ENCODE results near the gene RBM14.

The RBM14 gene

GRCh38 chr11:66628061-66628603 is 11.7 kb downstream of the RBM14 start:
- CTCF ChIA-PET, result interaction anchor here (0.6 to 1.4 kb wide), 2 partner anchors 10 to 32 kb away, joined by 3 to 4 read pairs; partner anchors contain the start of gene RBM4
- POLR2A ChIA-PET, result interaction anchor here (0.9 to 6.1 kb wide), 3 partner anchors 9 to 11 kb away, joined by 3 to 39 read pairs (median 15); partner anchors contain the start of genes RBM14 and RBM4
- TF ChIP-seq FOXM1 (IDR thresholded peaks at IDR 0.05; ENCODE audit: borderline replicate concordance) (no peak), L3MBTL2 (conservative IDR thresholded peaks at IDR 0.05) (no peak), SUZ12 (IDR thresholded peaks at IDR 0.05) (no peak), TARDBP (IDR thresholded peaks at IDR 0.05) (no peak), FOXK2 (IDR thresholded peaks at IDR 0.05) (no peak), LEF1 (IDR thresholded peaks at IDR 0.05; ENCODE audit: borderline replicate concordance) (no peak), CTBP1 (IDR thresholded peaks at IDR 0.05; ENCODE audit: borderline replicate concordance) (no peak), PKNOX1 (IDR thresholded peaks at IDR 0.05) (no peak), FOXA1 (IDR thresholded peaks at IDR 0.05) (no peak), NFRKB (IDR thresholded peaks at IDR 0.05) (no peak), BHLHE40 (IDR thresholded peaks at IDR 0.05; ENCODE audit: borderline replicate concordance) (no peak), SP1 (IDR thresholded peaks at IDR 0.05) (no peak), ARNT (IDR thresholded peaks at IDR 0.05) (no peak), ZNF384 (IDR thresholded peaks at IDR 0.05) (no peak), HDGF (IDR thresholded peaks at IDR 0.05; ENCODE audit: borderline replicate concordance) (no peak), ELF4 (IDR thresholded peaks at IDR 0.05) (no peak)
- no peak for DNase-seq (ENCODE audit: extremely low spot score)

GRCh38 chr11:66629356-66629755 is 12.9 kb downstream of the RBM14 start:
- TF ChIP-seq HDGF (IDR thresholded peaks at IDR 0.05; ENCODE audit: borderline replicate concordance), result no peak
- no peak for TF ChIP-seq FOXA1 (IDR thresholded peaks at IDR 0.05)
- no peak for TF ChIP-seq NFRKB (IDR thresholded peaks at IDR 0.05)
- TF ChIP-seq PKNOX1 (IDR thresholded peaks at IDR 0.05), result no peak
- no peak for TF ChIP-seq SP1 (IDR thresholded peaks at IDR 0.05)
- no peak for TF ChIP-seq CTBP1 (IDR thresholded peaks at IDR 0.05; ENCODE audit: borderline replicate concordance)
- no peak for TF ChIP-seq BHLHE40 (IDR thresholded peaks at IDR 0.05; ENCODE audit: borderline replicate concordance)
- no peak for TF ChIP-seq FOXK2 (IDR thresholded peaks at IDR 0.05)
- TF ChIP-seq L3MBTL2 (conservative IDR thresholded peaks at IDR 0.05), result no peak
- ChIA-PET POLR2A (interaction anchor here (2.4 to 6.1 kb wide), 3 partner anchors 8 to 12 kb away, joined by 8 to 39 read pairs (median 15); partner anchors contain the start of genes RBM14 and RBM4), CTCF (no interaction called here)
- DNase-seq (ENCODE audit: extremely low spot score), result no peak

DNA sequence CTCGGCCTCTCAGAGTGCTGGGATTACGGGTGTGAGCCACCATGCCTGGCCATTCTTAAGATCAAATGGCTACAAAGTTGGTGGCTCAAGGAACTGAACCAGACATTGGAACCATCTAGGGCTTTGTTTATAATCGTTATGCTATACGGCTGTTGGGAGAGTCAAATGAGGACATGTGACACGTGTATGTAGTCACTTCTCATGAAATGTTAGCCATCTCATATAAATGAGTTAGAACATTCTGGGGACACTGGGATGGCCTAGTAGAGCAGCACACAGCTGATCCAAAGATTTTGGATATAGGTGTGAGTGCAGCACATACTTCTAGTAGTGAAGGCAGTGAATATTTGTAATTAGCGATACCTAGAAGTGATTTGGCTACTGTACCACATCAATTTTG is 15.5 kb downstream of the RBM14 start:
- TF ChIP-seq LEF1 (IDR thresholded peaks at IDR 0.05; ENCODE audit: borderline replicate concordance), result no peak
- TF ChIP-seq FOXA1 (IDR thresholded peaks at IDR 0.05), result no peak
- no peak for TF ChIP-seq ZNF384 (IDR thresholded peaks at IDR 0.05)
- TF ChIP-seq SUZ12 (IDR thresholded peaks at IDR 0.05), result no peak
- no peak for TF ChIP-seq NFRKB (IDR thresholded peaks at IDR 0.05)
- TF ChIP-seq L3MBTL2 (conservative IDR thresholded peaks at IDR 0.05), result no peak
- TF ChIP-seq BHLHE40 (IDR thresholded peaks at IDR 0.05; ENCODE audit: borderline replicate concordance), result no peak
- TF ChIP-seq PKNOX1 (IDR thresholded peaks at IDR 0.05), result no peak
- TF ChIP-seq ELF4 (IDR thresholded peaks at IDR 0.05), result no peak
- TF ChIP-seq TARDBP (IDR thresholded peaks at IDR 0.05), result no peak
- no peak for TF ChIP-seq CTBP1 (IDR thresholded peaks at IDR 0.05; ENCODE audit: borderline replicate concordance)
- TF ChIP-seq FOXM1 (IDR thresholded peaks at IDR 0.05; ENCODE audit: borderline replicate concordance), result no peak
- TF ChIP-seq SP1 (IDR thresholded peaks at IDR 0.05), result no peak
- no peak for TF ChIP-seq ARNT (IDR thresholded peaks at IDR 0.05)
- TF ChIP-seq FOXK2 (IDR thresholded peaks at IDR 0.05), result no peak
- TF ChIP-seq HDGF (IDR thresholded peaks at IDR 0.05; ENCODE audit: borderline replicate concordance), result no peak
- POLR2A ChIA-PET, result interaction anchor here (6.1 kb wide), 1 partner anchor 15 kb away, joined by 39 read pairs; the partner anchor contains the start of gene RBM14

GRCh38 chr11:66632952-66633351 is 16.5 kb downstream of the RBM14 start:
- CTCF ChIA-PET, result no interaction called here
- POLR2A ChIA-PET, result interaction anchor here (1.1 kb wide), 1 partner anchor 41 kb away, joined by 3 read pairs; the partner anchor contains the start of gene CCDC87
- no peak for TF ChIP-seq FOXM1 (IDR thresholded peaks at IDR 0.05; ENCODE audit: borderline replicate concordance)
- no peak for TF ChIP-seq FOXK2 (IDR thresholded peaks at IDR 0.05)
- DNase-seq (ENCODE audit: extremely low spot score), result no peak

More for the DNA sequence above, 15.5 kb downstream of the RBM14 start:
- CTCF ChIA-PET, result no interaction called here
- DNase-seq (ENCODE audit: extremely low spot score), result no peak

DNA sequence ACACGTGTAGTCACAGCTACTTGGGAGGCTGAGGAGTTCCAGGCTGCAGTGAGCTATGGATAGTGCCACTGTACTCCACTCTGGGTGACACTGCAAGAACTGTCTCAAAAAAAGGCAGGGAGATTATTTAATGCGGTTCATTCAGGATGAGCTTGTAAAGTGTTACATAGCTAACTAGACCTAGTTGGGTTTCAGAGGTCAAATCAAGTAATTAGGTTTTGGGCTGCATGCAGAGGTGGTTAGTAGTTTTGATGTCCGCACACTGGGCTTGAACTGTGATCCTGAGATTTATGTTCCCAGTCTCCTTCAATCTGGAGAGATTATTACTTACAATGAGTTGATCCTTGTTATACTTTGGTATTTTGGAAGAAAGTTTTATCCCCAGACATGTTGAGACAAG is 20.0 kb downstream of the RBM14 start:
- CTCF ChIA-PET, result interaction anchor here (0.5 kb wide), 2 partner anchors 39 to 251 kb away, joined by 3 read pairs; no protein-coding TSS in a partner anchor
- POLR2A ChIA-PET, result interaction anchor here (1.3 to 7.5 kb wide), 4 partner anchors 15 to 43 kb away, joined by 8 to 84 read pairs (median 20); partner anchors contain the start of genes CCDC87, CCS, RBM14 and RBM4B
- DNase-seq (ENCODE audit: extremely low spot score), result no peak
- TF ChIP-seq BHLHE40 (IDR thresholded peaks at IDR 0.05; ENCODE audit: borderline replicate concordance), result no peak
- no peak for TF ChIP-seq SP1 (IDR thresholded peaks at IDR 0.05)
- TF ChIP-seq HDGF (IDR thresholded peaks at IDR 0.05; ENCODE audit: borderline replicate concordance), result no peak
- no peak for TF ChIP-seq L3MBTL2 (conservative IDR thresholded peaks at IDR 0.05)

DNA sequence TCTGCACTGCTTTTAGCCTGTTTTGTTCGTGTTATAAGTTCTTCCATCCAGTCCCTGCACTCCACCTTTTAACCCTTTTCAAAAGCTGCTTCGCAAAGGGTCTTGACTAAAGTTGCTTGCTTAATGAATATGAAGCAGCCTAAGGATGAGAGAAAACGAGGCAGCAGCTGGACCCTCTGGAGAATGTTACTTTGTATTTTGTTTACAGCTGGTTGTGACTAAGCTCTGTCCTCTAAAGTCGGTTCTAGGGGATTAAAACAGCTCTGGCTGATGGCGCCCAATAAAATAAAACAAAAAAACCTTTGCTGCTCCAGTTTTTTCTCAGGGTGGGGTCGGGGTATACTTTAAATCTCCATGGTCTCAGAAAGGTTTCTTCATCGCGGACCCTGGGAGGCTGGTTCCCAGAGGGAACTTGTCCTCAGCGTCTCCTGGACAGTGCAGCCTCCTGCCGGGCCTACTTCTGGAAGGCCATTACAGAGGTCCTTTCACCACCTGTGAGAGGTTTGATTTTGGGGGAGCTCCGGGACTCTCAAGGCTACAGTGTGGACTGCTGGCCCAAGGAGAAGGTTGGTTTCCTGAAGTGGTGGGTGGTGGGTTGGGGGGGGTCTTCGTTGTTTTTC is 21.2 kb downstream of the RBM14 start:
- ChIA-PET CTCF (interaction anchor here (0.7 to 1.3 kb wide), 3 partner anchors 10 to 45 kb away, joined by 3 to 5 read pairs (median 4); partner anchors contain the start of genes CCDC87 and RBM4B), POLR2A (interaction anchor here (0.8 to 7.5 kb wide), 21 partner anchors 9 to 418 kb away, joined by 3 to 84 read pairs (median 5); partner anchors contain the start of genes CCDC87, CCS, CTSF and RBM14)
- peak; percentile 22 for DNase-seq (ENCODE audit: extremely low spot score)

More for the DNA sequence above, 21.2 kb downstream of the RBM14 start:
- TF ChIP-seq ZNF384 (IDR thresholded peaks at IDR 0.05) (no peak), PKNOX1 (IDR thresholded peaks at IDR 0.05) (no peak), SUZ12 (IDR thresholded peaks at IDR 0.05) (no peak), HDGF (IDR thresholded peaks at IDR 0.05; ENCODE audit: borderline replicate concordance) (no peak), NFRKB (IDR thresholded peaks at IDR 0.05) (no peak), CTBP1 (IDR thresholded peaks at IDR 0.05; ENCODE audit: borderline replicate concordance) (no peak), LEF1 (IDR thresholded peaks at IDR 0.05; ENCODE audit: borderline replicate concordance) (no peak), BHLHE40 (IDR thresholded peaks at IDR 0.05; ENCODE audit: borderline replicate concordance) (no peak), TARDBP (IDR thresholded peaks at IDR 0.05) (no peak), ELF4 (IDR thresholded peaks at IDR 0.05) (no peak), L3MBTL2 (conservative IDR thresholded peaks at IDR 0.05) (no peak)
